Measurements from ENCODE around the gene FBXW11.

DNA sequence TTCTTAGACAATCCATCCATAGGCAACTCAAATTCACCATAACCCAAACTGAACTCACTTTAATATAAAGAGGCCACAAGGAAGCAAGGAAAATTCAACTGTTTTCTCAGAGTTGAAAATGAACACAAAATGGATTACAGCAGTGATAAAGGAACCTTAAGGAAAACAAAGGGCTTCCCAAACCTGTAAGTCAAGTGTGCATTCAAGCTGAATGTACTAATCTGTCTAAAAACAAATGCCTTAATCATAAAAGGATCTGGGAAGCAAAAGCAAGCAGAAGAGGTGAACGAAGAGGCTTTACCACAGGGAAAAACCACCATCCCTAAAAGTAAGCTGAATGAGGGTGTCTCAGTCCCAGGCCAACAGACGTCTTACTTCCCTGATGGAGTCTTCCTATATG, 13.6 kb downstream of the FBXW11 start:
- no peak for TF ChIP-seq CTCF (IDR thresholded peaks at IDR 0.05)
- no peak for TF ChIP-seq EZH2 (IDR thresholded peaks at IDR 0.05; ENCODE audit: borderline replicate concordance, insufficient read depth, low read depth, low read length, poor library complexity, severe bottlenecking)
